Left ventricle myocardium superior (tissue), 1 donor: ENCODE results near the gene SPAG4. TPM values are rescaled to one million over a fixed set of nuclear protein-coding genes. Genes with fewer than 3 reads are reported as not detected.

Source experiments
- ATAC-seq: fragments of 200-7000 bp; cut with Tn5 transposase; one replicate; pipeline ENCODE4 v1.9.1; 2020; ENCODE audit warnings: mild to moderate bottlenecking, moderate library complexity
- DNase-seq: peaks from one replicate; pipeline ENCODE4 v3.0.0-alpha.2; 2020
- intact Hi-C: fragments of 100-400 bp; cut with micrococcal nuclease; formaldehyde crosslinking; loops from one replicate; pipeline ENCODE4 v1.11.0; 2022
- total RNA-seq: library from RNA; stranded (reverse); fragmentation: NEBNext Ultra II Directional; extraction: Animal tissue kit (Norgen Biotek cat#: 25700); gene quantifications from one replicate; pipeline ENCODE4 v1.2.1, GENCODE V29; 2021
- donor health status: DM: no; HTN: yes; CAD: no; lungs with severe emphysema.

The SPAG4 gene
- total RNA-seq, 1 donor from 2014 or later: 3.1 TPM

DNA sequence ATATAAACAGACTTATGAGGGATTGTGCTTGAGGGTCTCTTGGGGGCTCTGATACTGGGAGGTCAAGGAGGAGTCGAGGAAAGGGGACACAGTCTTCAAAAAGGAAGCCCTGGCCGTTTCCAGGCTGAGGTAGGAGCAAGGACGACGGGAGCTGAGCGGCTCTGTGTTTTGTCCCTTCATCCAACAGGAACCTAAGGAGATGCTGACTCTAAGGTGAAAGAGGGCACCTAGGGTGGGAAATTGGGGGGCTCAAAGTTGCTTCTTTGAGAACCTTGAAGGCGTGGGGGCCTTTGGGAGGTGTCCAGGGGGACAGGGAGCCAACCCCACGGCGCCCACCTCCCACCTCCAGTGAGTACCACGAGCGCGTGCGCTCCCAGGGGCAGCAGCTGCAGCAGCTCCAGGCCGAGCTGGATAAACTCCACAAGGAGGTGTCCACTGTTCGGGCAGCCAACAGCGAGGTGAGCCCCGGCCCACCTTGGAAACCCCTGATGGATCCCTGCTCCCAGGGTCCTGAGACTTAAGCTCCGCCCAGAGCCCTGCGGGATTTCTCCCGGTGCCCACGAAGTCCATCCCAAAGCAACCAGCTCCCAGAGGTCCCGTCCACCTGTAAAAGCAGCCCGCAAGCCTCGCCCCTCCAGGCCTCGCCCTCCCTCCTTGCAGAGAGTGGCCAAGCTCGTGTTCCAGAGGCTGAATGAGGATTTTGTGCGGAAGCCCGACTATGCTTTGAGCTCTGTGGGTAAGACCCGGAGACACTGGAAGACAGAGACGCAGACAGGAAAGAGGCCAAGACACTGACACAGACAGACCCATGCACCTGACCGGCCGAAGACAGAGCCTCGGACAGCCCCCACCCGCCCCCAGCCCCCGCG, 2.9 kb downstream of the SPAG4 start:
- intact Hi-C loops: no loop called here

DNA sequence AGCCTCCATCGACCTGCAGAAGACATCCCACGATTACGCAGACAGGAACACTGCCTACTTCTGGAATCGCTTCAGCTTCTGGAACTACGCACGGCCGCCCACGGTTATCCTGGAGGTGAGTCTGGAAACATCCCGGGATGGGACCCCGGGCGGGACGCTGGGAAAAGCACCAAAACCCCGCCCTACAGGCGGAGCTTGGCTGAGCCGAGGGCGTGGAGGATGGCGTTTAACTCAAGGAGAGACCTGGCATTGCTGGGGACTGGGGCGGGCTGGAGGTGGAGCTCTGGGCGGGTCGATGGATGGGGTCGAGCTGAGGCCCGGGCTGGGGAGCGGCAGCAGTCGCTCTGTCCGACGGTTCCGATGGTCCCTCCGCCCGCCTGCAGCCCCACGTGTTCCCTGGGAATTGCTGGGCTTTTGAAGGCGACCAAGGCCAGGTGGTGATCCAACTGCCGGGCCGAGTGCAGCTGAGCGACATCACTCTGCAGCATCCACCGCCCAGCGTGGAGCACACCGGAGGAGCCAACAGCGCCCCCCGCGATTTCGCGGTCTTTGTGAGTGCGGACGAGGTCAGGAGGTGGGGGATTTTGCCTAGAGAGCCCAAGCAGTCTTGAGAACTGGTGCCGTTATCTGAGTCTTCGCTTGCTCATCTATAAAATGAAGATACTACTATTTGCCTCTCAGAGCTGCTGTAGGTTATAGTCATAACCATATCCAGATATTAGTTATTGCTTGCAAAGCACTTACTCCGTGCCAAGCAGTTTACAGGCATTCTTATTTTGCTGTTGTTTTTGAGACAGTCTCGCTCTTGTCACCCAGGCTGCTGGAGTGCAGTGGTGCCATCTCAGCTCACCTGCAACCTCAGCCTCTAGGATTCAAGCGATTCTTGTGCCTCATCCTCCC, 3.8 kb downstream of the SPAG4 start:
- DNase-seq (peak; percentile 86), ATAC-seq (peak; percentile 42)
- intact Hi-C loops: no loop called here

More for the DNA sequence above, 2.9 kb downstream of the SPAG4 start:
- ATAC-seq: no peak
- peak; percentile 48 for DNase-seq

DNA sequence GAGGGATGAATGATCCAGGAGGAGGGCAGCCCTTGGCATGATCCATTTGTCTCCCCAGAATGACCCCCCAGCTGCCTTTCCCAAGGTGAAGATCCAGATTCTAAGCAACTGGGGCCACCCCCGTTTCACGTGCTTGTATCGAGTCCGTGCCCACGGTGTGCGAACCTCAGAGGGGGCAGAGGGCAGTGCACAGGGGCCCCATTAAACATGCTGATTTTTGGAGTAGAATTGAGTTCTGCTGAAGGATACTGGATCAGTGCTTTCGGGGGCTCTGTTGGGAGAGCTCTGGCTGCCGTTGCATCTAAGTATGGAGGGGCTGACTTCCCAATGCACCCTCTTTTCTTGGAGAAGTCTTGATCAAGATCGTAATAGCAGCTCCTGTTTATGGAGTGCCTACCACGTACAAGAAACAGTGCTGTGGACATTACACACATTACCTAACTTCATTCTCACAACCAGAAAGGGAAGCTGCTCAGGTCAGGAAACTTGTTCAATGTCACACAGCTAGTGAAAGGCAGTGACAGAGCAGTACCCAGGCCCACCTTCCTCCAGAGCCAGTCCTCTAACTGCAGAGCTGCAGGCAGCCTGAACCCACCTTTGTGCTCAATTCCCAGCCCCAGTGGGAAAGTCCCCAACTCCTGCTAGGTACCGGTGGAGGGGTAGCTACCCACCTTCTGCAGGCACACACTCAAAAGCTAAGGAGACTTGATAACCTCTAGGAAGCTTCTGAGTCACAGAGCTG, 5.4 kb downstream of the SPAG4 start:
- intact Hi-C loops: no loop called here
- ATAC-seq (no peak), DNase-seq (no peak)

DNA sequence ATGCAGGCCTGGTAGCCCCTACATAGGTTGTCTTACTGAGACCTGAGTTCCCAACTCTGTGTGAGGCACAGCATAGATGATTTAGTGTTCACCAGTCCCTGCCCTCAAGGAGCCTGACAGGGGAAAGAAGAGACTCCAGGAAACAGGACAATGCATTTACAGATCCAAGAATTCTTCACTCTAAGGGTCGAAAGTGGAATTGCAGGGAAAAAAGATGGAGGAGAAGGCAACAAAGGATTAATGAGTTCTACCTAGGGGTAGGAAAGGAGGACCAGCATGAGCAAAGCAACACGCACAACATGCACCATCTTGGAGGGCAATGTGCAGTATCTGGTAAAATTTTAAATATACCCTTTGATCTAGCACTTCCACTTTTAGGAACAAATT, 5.9 kb downstream of the SPAG4 start:
- intact Hi-C loops: no loop called here
- no peak for DNase-seq
- ATAC-seq: no peak

DNA sequence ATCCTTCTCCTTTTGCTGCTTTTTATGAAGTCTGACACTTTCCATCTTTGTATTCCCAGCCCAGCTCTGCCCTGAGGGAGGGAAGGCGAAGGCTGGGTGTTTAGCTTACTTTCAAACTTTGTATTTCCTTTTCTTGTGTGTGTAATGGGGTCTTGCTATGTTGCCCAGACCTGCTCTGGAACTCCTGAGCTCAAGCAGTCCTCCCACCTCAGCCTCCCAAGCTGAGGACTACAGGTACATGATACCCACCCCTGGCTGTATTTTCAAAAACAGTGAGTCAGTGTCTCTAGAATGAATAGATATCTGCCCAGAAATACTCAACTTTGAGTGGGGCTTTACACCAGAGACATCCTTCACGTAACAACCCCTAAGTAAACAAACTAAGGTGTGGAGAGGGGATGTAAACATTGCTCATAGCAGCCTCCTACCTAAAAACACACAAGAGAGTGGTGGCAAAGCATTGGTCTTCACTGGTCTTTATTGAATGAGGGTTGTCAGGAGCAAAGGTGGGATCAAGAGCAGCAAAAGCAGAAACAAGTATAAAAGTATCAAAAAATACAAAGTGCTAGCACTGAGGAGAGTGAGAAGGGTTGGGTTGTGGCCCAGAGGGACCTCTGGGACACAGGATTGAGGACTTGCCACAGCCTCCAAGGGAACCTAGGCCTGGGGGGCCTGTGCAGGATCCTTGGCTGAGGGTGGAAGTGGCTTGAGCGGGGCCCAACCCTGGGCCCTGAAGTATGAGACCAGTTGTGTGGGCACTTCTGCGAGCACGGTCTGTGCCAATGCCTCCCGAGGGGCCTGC, 10.2 kb downstream of the SPAG4 start:
- ATAC-seq (no peak), DNase-seq (no peak)
- intact Hi-C loops: no loop called here

DNA sequence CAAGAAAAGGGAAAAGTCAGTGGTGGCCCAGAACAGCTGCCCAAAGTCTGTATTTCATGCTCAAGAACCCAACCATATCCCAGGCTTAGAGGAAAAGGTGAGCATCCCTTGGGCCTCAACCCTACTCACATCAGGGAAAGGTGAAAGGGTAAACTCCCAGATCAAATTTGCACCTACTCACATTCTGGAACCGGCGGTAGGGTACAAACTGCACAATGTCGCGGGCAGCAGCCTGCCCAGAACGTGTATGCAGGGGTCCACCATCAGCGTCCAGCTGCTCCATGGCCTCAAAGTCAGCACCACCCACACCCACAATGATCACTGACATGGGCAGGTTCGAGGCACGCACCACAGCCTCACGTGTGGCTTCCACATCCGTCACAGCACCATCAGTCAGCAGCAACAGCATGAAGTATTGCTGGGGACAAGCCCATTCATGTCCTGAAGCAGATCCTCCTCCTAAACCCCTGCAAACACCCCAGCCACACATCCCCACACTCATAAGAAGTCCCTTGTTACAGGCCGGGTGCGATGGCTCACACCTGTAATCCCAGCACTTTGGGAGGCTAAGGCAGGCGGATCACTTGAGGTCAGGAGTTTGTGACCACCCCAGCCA, 10.9 kb downstream of the SPAG4 start:
- intact Hi-C loops: no loop called here
- no peak for ATAC-seq
- DNase-seq: no peak

DNA sequence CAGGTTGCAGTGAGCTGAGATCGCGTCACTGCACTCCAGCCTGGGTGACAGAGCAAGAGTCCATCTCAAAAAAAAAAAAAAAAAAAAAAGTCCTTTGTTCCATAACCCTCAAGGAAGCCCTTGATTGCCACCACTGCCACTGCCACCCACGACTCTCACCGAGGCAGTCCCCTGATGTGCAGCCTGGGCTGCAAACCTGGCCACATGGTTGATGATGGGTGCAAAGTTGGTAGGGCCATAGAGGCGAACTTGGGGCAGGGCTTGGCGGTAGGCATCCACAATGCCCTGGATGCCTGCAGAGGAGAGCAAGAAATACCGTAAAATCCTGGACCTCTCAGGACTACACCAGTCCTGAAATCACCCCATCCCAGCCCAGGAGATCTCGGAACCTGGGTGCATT, 11.5 kb downstream of the SPAG4 start:
- DNase-seq: no peak
- intact Hi-C loops: no loop called here
- ATAC-seq: no peak

DNA sequence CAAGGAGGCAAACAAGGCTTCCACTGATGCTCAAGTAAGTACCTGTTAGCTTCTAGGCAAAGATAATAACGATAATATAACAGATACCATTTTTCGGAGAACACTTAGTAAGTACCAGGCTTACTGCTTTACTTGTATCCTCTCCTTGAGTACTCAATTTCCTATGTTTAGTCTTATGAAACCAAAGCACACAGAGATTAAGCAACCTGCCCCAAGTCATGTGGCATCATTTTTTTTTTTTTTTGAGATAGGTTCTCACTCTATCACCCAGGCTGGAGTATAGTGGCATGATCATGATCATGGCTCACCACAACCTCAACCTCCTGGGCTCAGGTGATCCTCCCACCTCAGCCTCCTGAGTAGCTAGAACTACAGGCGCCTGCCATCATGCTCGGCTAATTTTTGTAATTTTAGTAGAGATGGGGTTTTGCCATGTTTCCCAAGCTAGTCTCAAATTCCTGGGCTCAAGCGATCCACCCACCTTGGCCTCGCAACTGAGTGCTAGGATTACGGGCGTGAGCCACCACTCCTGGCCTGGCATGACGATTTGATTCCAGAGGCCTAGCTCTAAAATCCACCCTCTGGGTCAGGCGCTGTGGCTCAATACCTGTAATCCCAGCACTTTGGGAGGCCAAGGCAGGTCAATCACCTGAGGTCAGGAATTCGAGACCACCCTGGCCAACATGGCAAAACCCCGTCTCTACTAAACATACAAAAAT, 14.0 kb downstream of the SPAG4 start:
- intact Hi-C loops: no loop called here
- ATAC-seq (no peak), DNase-seq (no peak)

DNA sequence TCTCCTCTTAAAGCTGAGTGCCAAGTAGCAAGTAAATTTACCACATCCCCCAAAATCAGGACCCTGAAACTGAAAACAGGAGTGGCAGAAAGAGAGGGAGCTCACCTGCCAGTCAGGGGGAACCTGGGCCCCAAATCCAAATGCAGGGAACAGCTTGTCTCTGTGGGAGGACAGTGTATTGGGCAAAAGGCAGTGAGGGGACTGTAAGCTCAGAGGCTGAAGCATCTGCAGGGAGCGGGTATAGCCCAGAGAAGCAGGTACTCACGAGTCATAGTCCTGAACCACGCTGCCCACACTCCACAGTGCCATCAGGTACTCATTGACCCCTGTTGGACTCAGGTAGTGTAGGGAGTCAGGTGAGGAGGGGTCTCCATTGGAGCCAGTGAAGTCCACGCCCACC, 15.0 kb downstream of the SPAG4 start:
- intact Hi-C loops: no loop called here
- ATAC-seq: no peak
- DNase-seq: no peak

DNA sequence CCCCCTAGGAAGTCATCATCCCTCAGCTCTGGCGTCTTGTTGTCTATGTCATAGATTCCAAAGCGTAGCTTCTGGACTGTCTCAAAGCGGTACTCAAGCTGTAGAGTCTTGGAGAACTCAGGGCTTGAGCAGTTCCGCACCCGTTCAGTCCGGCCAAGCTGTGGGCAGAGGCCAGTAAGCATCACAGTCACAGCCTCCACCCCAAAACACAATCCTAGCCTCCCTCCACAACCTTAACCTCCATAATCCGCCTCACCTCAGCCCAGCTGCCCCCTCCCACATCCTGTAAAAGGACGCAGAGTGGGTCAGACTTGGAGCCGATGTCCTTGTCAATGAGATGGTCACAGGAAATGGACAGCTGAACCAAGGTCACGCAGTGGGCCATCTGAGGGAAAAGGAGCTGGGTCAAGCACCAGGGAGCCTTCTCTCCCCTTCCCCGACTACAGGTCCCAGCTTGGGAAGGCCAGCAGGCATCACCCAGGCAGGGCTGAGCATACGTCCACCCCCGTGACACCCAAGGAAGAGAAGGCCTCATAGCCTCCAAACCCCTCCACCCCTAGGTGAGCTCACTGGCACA, 17.0 kb downstream of the SPAG4 start:
- intact Hi-C loops: no loop called here
- no peak for ATAC-seq

DNA sequence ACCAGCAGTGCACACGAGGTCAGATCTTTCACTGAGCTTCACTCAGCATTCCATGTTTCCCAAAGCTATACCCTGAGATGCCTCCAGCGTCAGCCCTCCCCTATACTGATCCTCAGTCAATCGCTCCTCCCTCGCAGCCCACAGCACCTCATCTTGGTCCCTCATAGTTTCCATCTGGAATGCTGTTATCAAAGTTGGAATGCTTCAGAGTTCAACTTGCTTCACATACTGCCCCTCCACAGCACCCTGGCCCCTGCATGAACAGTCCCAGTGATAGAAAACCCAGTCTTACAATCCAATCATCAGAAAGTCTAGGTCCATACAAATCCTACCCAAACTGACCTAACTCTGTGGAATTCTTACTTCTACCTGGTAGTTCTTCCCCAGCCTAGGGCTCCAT, 20.0 kb downstream of the SPAG4 start:
- DNase-seq (no peak), ATAC-seq (peak; percentile 58)
- intact Hi-C loops: no loop called here

More for the DNA sequence above, 17.0 kb downstream of the SPAG4 start:
- no peak for DNase-seq

DNA sequence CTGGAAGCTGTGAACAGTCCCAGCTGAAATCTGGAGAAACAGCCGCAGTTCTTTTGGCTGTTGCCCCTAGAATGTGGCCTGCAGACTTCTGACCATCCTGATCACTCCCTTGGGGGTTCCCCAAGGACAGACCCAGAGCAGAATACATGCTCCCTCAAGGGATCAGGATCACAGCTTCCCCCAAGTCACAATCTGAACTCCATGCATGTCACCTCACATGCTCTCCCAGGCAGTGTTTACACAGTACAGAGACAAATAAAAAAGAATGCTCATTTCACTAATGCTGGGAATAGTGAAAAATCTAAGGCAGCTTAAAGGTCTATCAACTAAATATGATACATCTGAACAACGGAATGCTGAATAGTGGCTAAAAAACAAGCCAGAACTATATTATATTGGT, 20.5 kb downstream of the SPAG4 start:
- no peak for DNase-seq
- intact Hi-C loops: no loop called here
- ATAC-seq: peak; percentile 35

DNA sequence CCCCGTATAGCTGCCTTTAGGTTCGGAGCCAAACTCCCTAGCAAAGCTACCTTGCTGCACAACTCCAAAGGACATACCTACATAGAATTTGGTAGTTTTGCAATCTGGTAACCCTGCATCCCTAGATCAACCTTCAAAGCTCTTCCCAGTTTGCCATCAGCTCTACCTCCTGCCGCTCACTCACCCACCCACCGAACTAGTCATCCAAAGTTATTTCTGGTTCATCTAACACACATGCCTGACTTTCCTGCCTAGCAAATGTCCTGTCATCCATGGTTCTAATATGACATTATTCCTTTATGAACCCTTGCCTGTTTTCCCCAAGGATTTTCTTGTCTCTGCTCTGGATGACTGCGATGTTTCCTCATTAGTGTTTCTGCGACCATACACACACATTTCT, 21.6 kb downstream of the SPAG4 start:
- no peak for DNase-seq
- ATAC-seq: no peak
- intact Hi-C loops: no loop called here

DNA sequence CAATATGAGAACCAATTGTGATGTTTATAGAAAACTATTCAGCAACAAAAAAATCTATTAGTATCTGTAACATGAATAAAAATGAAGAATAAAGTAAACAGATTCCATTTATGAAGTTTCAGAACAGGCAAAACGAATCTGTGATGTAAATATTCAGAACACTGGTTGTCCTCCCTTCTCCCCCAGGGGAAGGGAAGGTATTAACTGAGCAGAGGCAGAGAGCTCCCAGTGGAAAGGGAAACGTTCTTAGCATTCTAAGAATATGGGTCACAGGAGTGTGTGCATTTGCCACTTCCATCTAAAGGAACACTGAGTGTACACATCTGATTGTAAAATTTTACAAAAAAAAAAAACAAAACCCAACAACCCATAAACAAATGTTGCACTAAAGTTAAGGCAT, 23.1 kb downstream of the SPAG4 start:
- intact Hi-C loops: no loop called here
- DNase-seq (no peak), ATAC-seq (no peak)

DNA sequence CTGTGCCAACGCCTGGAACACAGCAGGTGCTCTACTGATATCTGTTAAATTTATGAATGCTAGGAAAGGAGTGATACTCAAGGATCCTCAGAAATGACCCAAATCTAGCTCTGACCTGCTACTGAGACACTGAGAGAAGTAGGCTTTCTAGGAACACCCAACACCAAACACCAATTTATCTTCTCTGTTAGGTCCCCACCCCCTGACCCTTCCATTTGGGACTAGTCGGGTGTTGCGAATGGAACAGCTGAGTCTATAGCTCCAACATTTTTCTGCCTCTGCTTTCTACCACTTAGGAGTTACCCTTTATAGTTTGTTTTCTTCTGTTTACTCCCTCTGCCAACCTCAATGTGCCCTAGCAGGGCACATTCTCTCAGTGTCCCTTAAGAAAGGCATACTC, 25.1 kb downstream of the SPAG4 start:
- no peak for DNase-seq
- intact Hi-C loops: no loop called here
- peak; percentile 10 for ATAC-seq

DNA sequence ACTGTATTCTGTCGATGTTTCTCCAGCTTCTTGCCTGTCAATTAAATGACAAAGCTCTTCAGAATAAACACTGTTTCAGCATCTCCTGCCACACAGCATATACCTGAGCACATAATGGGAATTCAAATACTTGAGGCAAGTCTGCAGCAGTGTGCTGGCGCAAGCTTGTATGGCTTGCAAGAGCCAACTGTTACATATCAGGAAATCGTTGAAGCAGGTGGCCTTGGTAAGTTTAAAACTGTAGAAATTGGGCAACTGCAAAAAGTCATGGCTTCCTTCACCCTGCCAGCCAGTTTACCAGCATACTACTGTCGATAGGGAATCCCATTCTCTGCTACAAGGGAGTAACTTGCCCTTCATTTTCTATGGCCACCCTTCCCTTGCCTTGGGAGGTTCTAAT, 26.1 kb downstream of the SPAG4 start:
- DNase-seq: no peak
- no peak for ATAC-seq
- intact Hi-C loops: no loop called here

DNA sequence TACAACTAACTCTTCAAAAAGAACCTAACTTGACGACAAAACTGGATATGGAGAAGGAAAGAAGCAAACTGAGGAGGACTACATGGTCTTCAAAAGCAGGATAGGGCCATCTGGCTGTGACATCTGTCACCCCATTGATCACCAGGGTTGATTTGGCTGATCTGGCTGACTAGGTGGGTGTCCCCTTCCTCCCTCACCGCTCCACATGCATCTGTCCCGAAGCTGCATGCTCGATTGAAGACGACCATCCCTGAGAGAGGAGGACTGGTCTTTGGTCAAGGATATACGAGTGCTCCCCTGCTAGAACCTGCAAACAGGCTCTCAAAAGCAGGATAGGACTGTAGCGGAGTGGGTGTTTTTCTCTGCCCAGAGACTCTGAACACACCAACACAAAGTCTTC, 27.4 kb downstream of the SPAG4 start:
- ATAC-seq (no peak), DNase-seq (no peak)
- intact Hi-C loops: no loop called here

DNA sequence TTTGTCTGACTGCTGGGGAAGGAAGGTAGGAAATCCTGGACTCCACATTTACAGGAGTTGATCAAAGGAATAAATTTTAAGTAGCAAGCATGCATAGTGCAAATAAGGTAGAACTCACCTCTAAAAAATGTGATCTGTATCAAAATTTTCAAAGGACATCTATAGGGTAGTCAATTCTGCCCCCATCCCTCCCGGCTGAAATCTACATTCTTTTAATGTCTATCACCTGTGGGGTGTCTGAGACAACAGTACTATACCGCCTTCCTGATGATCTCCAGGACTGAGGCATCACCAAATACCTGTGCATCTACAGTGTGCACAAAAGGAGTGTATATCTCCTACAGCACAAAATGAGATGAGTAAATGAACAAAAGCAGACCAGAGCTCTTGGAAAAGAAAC, 29.2 kb downstream of the SPAG4 start:
- DNase-seq: no peak
- intact Hi-C loops: no loop called here
- ATAC-seq: no peak
